Stimulated activated CD8-positive, alpha-beta memory T cell treated with anti-CD3 and anti-CD28 coated beads, Interleukin-15, amount 100 ng/mL, for 24 hours (primary cell): ENCODE measurements around the gene LTC4S.
"Not testable (repeated sequence)": the region's sequence is repeated elsewhere in the genome, so short reads cannot be mapped to it uniquely, and the experiment has no call there.

Experiments
- DNase-seq: peaks from one replicate; pipeline ENCODE4 v3.0.0-alpha.2; 2020; ENCODE audit warnings: low read depth

The LTC4S gene

DNA sequence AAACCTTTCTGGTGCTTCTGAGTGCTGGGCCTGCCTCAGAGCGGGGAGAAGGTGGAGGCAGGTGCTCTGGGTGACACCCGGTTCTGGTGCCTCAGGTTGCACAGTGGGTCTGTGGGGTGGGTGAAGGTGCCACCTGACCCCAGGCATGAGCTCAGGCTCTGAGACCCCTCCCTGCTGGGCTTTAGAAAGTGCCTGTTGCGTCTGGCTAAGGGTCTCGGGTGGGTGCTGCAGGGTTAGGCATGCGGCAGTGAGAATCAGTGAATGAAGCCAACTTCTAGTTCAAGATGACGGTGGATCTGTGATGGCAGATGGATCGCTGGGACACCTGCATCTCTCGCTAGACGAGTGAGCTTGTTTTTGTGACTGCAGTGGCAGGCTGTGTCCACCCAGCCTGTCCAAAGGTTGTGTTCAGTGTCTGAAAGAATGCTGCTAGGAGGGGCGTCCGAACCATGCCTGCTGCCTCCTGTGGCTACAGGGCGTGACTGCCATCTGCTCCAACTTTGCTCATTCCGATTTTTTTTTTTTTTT lies 31.9 kb downstream of the LTC4S start:
- no peak for DNase-seq

DNA sequence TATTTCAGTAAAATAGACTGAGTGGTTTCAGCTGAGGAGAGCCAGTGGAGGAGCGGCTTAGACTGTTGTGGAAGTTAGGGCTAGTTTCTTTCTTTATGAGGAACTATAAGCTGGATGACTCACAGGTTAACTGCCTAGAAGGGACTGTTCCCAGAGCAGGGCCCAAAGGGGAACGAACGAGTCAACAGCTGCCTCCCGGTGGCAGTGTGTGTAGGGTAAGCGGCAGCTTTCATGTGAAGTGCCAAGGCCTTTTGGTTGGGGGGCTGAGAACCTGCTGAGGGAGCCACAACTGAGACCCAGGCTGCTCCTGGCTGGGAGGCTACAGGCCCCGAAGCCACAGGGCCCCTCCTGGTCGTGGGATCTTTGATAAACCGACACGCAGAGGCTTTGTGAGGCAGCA lies 33.9 kb downstream of the LTC4S start:
- DNase-seq, result no peak

DNA sequence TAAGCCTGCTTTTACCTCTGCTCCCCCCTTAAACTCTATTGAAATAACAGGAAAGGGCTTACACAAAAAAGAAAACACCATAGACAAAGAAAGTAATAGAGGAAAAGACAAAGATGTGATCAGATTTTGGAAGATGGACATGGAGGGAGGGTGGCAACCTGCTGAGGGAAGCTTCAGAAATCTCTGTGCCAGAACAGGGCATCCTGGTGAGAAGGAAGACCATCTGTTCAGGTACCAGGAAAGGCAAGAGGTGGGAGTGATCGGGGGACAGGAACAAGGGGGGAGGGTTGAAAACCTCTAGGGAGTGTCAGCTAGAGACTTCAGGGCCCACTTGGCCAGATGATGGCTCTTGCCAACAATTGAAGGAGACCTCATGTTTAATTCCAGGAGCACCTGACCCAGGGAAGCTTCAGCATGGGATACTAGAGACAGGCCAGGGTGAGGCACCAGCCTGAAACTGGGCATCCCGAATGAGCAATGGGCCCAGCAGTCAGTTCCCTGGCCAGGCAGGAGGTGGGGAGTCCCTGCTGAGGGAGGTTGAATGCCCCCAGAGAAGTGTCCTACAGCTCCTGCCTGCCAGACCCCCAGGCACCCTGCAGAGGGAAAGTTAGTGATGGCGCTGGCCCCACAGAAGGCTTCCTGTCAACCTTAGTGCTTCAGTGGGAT lies 35.1 kb downstream of the LTC4S start:
- no peak for DNase-seq

DNA sequence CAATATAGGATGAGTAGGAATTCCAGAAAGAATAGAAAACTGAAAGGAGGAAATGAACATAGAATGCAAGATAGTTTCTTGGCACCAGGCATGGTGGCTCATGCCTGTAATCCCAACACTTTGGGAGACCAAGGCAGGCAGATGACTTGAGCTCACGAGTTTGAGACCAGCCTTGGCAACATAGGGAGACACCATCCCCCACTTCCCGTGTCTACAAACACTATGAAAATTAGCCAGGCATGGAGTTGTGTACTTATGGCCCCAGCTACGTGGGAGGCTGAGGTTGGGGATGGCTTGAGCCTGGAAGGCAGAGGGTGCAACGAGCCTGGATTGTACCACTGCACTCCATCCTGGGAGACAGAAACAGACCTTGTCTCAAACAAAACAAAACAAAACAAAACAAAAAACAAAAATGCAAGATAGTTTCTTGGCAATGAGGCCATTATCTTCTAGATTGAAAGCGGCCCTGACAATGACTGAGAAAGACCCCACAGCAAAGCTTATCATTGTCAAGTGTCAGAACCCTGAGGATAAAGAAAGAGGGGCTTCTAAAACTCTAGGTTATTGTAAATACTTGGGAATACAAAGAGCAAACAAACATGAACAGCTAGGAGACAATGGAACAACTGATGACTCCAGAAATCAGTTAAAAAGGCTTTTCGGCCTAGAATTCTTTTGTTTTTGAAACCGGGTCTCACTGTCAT lies 36.1 kb downstream of the LTC4S start:
- DNase-seq, result no peak

DNA sequence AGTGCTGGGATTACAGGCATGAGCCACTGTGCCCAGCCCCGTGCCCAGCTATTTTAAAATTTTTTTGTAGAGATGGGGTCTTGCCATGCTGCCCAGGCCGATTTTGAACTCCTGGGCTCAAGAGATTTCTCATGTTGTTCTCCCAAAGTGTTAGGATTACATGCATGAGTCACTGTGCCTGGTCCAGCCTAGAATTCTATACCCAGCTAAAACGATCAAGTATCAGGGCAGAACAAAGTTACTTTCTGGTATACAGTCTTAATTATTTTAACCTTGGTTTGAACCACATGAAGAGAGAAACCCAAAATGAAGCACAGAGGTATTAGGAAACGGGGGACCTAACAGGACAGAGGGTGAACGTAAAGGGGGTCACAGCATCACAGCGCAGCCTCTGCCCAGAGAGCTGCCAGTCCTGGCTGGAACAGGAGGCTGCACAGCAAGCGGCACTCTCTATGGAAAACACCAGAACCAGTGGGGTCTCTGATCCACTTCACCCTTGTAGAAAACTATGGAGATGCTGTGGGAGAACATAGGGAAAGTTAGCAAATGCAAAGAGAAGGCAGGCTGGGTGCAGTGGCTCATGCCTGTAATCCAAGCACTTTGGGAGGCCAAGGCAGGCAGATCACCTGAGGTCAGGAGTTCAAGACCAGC lies 37.2 kb downstream of the LTC4S start:
- no peak for DNase-seq

DNA sequence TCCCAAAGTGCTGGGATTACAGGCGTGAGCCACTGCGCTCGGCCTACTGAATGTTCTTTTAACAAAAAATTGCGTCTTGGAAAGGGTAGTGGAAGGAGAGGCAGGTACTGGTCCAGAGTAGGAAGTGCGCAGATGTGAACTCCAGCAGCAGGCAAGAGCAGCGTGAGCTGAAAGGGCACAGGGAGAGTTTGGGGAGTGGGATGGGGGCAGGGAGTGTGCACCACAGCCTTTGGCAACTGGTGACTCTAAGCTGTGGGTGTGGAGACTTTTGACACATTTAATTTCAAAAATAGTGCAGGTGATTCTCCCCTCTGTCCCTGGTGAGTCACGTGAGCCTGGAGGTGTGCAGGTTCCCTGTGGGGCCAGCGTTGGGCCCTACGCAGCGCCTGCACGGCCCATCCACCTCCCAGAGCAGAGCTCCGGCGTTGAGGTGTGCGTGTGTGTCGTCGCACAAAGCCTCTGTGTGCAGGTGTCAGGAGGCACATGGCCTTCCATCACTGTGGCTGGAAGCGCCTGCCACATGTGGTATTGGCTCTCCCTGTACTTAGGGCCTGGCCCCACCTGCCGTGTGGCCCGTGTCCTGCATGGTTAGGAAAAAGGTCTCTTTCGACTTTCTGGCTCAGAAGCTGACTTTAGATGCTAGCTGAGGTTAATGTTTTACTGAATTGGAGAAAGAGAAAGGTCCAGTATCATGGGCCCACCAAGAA lies 38.4 kb downstream of the LTC4S start:
- no peak for DNase-seq

DNA sequence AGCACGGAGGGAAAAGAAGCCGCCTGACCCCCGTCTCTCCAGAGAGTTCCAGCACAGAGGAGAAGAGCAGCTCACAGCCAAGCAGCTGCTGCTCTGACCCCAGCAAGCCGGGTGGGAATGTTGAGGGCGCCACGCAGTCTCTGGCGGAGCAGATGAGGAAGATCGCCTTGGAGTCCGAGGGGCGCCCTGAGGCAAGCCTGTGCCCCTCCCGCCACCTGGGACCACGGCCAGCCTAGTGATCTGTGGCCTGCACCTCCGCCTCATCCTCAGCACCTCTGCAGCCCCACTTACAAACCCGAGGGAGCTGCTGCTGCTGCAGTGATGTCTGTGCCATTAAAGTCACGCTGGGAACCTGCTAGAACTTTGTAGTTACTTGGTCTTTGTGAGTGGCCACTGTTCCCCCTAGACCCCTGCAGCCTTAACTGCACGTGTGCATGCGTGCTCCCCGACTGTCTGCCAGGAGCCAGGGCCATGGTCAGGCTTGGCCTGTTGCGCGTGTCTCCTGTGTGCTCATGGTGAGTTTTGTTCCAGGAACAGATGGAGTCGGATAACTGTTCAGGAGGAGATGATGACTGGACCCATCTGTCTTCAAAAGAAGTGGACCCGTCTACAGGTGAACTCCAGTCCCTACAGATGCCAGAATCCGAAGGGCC lies 39.4 kb downstream of the LTC4S start:
- DNase-seq, result no peak

DNA sequence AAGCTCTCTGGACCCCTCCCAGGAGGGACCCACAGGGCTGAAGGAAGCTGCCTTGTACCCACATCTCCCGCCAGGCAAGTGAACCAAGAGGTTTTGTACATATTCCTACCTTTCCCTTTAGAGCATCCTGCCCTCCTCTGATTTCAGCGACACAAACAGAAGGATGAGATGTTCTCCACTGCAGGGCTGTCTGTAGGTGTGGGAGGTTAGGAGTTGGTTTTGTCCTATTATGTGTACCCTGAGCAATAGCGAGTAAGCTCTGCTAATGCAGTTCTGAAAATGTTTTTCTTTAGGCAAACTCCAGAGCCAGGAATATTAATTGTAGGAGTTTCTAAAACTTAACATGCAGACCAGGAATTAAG lies 39.9 kb downstream of the LTC4S start:
- no peak for DNase-seq

DNA sequence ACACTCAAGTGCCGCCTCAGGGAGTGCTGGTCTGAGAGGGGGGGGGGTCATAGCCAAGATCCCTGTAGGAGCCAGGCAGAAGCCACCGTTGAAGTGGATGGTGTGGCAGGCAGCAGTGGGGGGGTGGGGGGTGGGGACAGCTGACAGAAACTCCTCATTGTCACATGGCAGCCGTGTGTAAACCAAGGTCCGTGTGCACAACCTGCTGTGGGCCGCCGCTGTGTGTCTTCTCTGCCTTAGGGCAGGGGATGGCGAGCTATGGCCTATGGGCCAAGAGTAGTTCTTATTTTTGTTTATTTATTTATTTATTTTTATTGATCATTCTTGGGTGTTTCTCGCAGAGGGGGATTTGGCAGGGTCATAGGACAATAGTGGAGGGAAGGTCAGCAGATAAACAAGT lies 40.3 kb downstream of the LTC4S start:
- no peak for DNase-seq

DNA sequence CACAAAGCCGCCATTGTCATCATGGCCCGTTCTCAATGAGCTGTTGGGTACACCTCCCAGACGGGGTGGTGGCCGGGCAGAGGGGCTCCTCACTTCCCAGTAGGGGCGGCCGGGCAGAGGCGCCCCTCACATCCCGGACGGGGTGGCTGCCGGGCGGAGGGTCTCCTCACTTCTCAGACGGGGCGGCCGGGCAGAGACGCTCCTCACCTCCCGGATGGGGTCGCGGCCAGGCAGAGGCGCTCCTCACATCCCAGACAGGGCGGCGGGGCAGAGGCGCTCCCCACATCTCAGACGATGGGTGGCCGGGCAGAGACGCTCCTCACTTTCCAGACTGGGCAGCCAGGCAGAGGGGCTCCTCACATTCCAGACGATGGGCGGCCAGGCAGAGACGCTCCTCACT lies 41.1 kb downstream of the LTC4S start:
- not testable (repeated sequence) for DNase-seq

DNA sequence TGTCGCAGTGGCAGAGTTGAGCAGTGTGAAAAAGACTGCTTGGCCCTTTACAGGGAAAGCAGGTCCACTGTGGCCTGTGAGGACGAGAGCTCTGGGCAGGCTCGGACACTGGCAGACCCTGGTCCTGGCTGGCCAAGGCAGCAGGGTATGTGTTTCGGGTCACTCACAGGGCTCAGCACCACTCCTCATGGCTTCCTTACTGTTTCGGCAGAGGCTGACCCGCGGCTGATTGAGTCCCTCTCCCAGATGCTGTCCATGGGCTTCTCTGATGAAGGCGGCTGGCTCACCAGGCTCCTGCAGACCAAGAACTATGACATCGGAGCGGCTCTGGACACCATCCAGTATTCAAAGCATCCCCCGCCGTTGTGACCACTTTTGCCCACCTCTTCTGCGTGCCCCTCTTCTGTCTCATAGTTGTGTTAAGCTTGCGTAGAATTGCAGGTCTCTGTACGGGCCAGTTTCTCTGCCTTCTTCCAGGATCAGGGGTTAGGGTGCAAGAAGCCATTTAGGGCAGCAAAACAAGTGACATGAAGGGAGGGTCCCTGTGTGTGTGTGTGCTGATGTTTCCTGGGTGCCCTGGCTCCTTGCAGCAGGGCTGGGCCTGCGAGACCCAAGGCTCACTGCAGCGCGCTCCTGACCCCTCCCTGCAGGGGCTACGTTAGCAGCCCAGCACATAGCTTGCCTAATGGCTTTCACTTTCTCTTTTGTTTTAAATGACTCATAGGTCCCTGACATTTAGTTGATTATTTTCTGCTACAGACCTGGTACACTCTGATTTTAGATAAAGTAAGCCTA lies 42.6 kb downstream of the LTC4S start:
- no peak for DNase-seq

DNA sequence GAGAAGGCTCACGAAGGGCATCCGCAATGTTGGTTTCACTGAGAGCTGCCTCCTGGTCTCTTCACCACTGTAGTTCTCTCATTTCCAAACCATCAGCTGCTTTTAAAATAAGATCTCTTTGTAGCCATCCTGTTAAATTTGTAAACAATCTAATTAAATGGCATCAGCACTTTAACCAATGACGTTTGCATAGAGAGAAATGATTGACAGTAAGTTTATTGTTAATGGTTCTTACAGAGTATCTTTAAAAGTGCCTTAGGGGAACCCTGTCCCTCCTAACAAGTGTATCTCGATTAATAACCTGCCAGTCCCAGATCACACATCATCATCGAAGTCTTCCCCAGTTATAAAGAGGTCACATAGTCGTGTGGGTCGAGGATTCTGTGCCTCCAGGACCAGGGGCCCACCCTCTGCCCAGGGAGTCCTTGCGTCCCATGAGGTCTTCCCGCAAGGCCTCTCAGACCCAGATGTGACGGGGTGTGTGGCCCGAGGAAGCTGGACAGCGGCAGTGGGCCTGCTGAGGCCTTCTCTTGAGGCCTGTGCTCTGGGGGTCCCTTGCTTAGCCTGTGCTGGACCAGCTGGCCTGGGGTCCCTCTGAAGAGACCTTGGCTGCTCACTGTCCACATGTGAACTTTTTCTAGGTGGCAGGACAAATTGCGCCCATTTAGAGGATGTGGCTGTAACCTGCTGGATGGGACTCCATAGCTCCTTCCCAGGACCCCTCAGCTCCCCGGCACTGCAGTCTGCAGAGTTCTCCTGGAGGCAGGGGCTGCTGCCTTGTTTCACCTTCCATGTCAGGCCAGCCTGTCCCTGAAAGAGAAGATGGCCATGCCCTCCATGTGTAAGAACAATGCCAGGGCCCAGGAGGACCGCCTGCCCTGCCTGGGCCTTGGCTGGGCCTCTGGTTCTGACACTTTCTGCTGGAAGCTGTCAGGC lies 43.6 kb downstream of the LTC4S start:
- DNase-seq, result no peak

DNA sequence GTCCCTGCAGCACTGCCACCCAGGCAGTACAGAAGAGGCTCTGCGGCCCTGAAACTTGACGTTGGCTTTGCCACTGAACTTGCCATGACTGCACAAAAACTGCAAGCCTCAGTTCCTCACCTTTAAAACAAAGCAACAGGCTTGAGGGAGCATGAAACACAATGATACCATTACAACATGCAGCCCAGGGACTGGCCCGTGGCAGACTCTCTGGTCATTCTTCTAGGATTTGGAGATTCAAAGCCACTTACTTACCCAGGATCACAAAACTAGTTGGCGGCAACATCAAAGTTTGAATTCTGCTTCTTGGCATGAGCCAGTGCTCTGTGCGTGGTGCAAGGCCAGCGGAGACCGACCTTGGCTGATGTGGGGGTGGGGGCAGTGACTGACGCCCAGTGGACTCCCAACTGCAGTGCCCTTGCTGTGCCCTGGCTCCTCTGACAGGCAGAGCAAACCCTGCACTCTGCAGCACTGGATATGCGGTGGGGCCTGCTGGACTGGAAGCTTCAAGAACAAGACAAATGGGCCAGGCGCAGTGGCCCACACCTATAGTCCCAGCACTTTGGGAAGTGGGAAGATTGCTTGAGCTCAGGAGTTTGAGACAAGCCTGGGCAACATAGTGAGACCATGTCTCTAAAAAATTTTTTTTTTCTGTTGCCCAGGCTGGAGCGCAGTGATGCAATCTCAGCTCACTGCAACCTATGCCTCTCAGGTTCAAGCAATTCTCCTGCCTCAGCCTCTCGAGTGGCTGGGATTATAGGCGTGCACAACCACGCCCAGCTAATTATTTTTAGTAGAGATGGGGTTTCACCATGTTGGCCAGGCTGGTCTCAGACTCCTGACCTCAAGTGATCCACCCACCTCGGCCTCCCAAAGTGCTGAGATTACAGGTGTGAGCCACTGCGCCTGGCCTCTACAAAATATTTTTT lies 45.8 kb downstream of the LTC4S start:
- no peak for DNase-seq

DNA sequence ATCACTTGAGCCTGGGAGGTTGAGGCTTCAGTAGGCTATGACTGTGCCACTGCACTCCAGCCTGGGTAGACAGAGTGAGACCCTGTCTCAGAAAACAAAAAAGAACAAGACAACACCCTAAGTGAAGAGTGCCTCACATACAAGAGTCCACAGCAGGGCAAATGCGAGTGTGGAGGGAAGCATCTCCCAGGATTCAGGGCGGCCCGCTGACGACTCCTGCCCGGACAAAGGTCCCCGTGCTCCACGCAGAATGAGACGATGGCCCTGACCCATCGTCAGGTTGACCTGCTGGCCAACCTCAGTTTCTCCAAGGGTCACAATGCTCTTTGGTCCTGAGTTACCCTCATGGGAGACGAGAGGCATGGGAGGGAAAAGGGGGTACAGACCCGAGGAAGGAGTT lies 46.5 kb downstream of the LTC4S start:
- DNase-seq, result no peak

DNA sequence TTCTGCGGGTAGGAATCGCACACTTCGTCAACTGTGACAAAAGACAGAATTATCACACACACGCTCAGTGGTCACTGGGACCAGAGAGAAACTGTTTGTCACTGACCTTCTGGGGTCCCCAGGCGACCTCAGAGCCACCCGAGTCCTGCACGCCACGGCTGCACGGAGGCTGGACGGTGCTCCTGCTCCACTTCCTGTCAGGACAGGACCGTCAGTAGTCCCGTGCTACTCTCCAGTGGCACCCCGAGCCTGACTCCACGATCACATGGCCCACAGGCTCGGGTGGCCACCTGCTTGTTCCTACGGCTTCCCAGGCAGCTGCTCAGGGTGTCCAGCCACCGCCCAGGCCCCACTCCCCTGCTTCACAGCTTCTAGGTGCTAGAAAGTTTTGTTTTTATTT lies 47.0 kb downstream of the LTC4S start:
- DNase-seq, result no peak

DNA sequence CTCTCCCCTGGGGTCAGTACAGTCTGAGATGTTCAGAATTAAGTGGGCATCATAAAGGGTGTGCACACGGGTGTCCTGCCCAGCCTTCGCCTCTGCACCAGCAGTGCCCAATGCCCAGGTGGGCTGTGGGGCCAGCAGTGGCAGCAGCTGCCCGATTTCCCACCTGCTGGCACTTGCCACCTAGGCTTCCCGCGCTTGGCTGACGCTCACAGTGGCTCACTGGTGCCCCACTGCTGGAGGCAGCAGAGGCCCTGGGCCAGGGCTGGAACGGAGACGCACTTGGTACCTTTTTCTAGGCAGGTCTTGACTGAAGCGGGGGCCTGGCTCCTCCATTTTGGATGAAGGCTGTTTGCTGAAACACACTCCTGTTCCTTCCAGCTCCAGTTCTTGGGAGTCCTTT lies 47.8 kb downstream of the LTC4S start:
- DNase-seq, result no peak
